Ecto neural progenitor cell (in vitro differentiated cells): Measurements from ENCODE around the gene AGPAT3.
"Not testable (repeated sequence)": the region's sequence is repeated elsewhere in the genome, so short reads cannot be mapped to it uniquely, and the experiment has no call there.

ENCODE experiments used
- DNase-seq: peaks from one replicate; pipeline ENCODE4 v3.0.0-alpha.2; 2018; ENCODE audit warnings: low spot score

Gene AGPAT3

GRCh38 chr21:43884012-43884860 is 19.2 kb downstream of the AGPAT3 start:
- DNase-seq: no peak

GRCh38 chr21:43884861-43885417 is 19.9 kb downstream of the AGPAT3 start:
- no peak for DNase-seq

- DNase-seq: no peak
Measured at GRCh38 chr21:43885721-43886120, 20.7 kb downstream of the AGPAT3 start.

GRCh38 chr21:43886565-43886964 is 21.5 kb downstream of the AGPAT3 start:
- DNase-seq: no peak

- no peak for DNase-seq
Measured at GRCh38 chr21:43889069-43889468, 24.0 kb downstream of the AGPAT3 start.

GRCh38 chr21:43890042-43890441 is 25.0 kb downstream of the AGPAT3 start:
- no peak for DNase-seq

- no peak for DNase-seq
Measured at GRCh38 chr21:43892334-43892733, 27.3 kb downstream of the AGPAT3 start.

GRCh38 chr21:43892984-43893535 is 28.0 kb downstream of the AGPAT3 start:
- DNase-seq: no peak

GRCh38 chr21:43893536-43894205 is 28.6 kb downstream of the AGPAT3 start:
- DNase-seq: no peak

GRCh38 chr21:43894206-43894577 is 29.2 kb downstream of the AGPAT3 start:
- no peak for DNase-seq

- no peak for DNase-seq
Measured at GRCh38 chr21:43895196-43895595, 30.2 kb downstream of the AGPAT3 start.

GRCh38 chr21:43896696-43897299 is 31.8 kb downstream of the AGPAT3 start:
- DNase-seq: not testable (repeated sequence)

- no peak for DNase-seq
Measured at GRCh38 chr21:43899307-43900077, 34.5 kb downstream of the AGPAT3 start.

- no peak for DNase-seq
Measured at GRCh38 chr21:43900078-43900385, 35.0 kb downstream of the AGPAT3 start.

GRCh38 chr21:43900690-43901089 is 35.7 kb downstream of the AGPAT3 start:
- DNase-seq: no peak

GRCh38 chr21:43902441-43902840 is 37.4 kb downstream of the AGPAT3 start:
- no peak for DNase-seq

GRCh38 chr21:43903451-43904091 is 38.5 kb downstream of the AGPAT3 start:
- no peak for DNase-seq

- no peak for DNase-seq
Measured at GRCh38 chr21:43904331-43904781, 39.3 kb downstream of the AGPAT3 start.

- no peak for DNase-seq
Measured at GRCh38 chr21:43905726-43906455, 40.9 kb downstream of the AGPAT3 start.

GRCh38 chr21:43906585-43907370 is 41.8 kb downstream of the AGPAT3 start:
- DNase-seq: no peak
